Measurements from ENCODE around the gene DENND1A. TPM values are rescaled to one million over a fixed set of nuclear protein-coding genes. Genes with fewer than 3 reads are reported as not detected.

Gene DENND1A
- total RNA-seq, 3 donors from 2014 or later = 18.4 to 21.3 (median 20.1) TPM

DNA sequence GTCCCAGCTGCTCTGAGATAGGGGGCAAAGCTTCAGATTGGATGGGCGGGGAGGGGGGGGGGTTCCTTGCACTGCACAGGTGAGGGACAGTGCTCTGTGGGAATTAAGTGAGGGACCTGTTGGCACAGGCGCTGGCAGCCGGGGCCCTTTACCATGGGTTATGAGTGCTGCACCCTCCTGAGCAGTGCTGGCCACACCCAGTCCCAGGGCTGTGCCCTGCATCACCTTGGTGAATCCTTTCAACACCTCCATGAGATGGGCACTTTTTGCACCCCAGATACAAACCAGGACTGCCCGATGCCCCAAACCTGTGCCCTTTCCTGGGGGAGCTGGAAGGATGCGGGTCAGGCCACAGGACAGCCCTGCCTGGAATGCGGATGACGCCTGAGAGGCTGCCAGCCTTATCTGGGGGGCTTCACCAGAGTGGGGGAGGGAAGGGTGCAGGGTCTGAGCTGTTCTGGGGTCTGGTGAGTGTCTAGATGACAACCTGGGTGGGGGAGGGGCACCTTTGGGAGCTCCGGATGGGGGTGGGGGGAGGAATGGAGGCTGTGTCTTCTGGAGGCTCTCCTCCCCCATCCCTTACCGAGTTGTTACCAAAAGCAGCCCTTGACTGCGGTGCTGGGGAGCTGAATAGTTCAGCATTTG lies 568.7 kb downstream of the DENND1A start:
- no peak for TF ChIP-seq CTCF (IDR thresholded peaks at IDR 0.05)
- H3K27me3 ChIP-seq = no peaks in the 10 kb centered on the region
- no peaks in the 10 kb centered on the region for H3K9me3 ChIP-seq
- no peak for DNase-seq (ENCODE audit: low spot score in 2 of 2)
- no peak overlapping the region for H3K4me3 ChIP-seq
- intact Hi-C loops (cut with DNase I; ENCODE audit: low total_unique reads) = loop anchor here (10.0 kb wide), 1 partner anchor 1336 kb away; no protein-coding TSS in a partner anchor
- H3K4me1 ChIP-seq = no peaks in the 10 kb centered on the region
- H3K36me3 ChIP-seq = no peaks in the 10 kb centered on the region
- no peak overlapping the region for H3K27ac ChIP-seq

- intact Hi-C loops (cut with DNase I; ENCODE audit: low total_unique reads) = loop anchor here (10.0 kb wide), 1 partner anchor 1336 kb away; no protein-coding TSS in a partner anchor
- Histone ChIP-seq H3K27ac (no peak overlapping the region), H3K9me3 (no peaks in the 10 kb centered on the region), H3K4me1 (no peaks in the 10 kb centered on the region), H3K36me3 (no peaks in the 10 kb centered on the region), H3K4me3 (no peak overlapping the region), H3K27me3 (no peaks in the 10 kb centered on the region)
- no peak for DNase-seq (ENCODE audit: low spot score in 2 of 2)
- TF ChIP-seq POLR2A (IDR thresholded peaks at IDR 0.05) = no peak
- no peak for TF ChIP-seq POLR2AphosphoS5 (IDR thresholded peaks at IDR 0.05)
- no peak for TF ChIP-seq CTCF (IDR thresholded peaks at IDR 0.05)
These were observed 569.5 kb downstream of the DENND1A start for GRCh38 chr9:123360161-123361085.

- intact Hi-C loops (cut with DNase I; ENCODE audit: low total_unique reads) = no loop called here
- no peak overlapping the region for H3K4me3 ChIP-seq
- no peaks in the 10 kb centered on the region for H3K9me3 ChIP-seq
- H3K27ac ChIP-seq = no peak overlapping the region
- H3K27me3 ChIP-seq = no peaks in the 10 kb centered on the region
- H3K36me3 ChIP-seq = no peaks in the 10 kb centered on the region
- no peak for DNase-seq (ENCODE audit: low spot score in 2 of 2)
- no peaks in the 10 kb centered on the region for H3K4me1 ChIP-seq
- TF ChIP-seq POLR2A (IDR thresholded peaks at IDR 0.05) (no peak), CTCF (IDR thresholded peaks at IDR 0.05) (no peak), POLR2AphosphoS5 (IDR thresholded peaks at IDR 0.05) (no peak)
These were observed 570.4 kb downstream of the DENND1A start for GRCh38 chr9:123359546-123359945.

GRCh38 chr9:123359106-123359505 lies 570.8 kb downstream of the DENND1A start:
- Histone ChIP-seq H3K4me1 (no peaks in the 10 kb centered on the region), H3K27me3 (no peaks in the 10 kb centered on the region), H3K27ac (no peak overlapping the region), H3K4me3 (no peak overlapping the region), H3K9me3 (no peaks in the 10 kb centered on the region), H3K36me3 (no peaks in the 10 kb centered on the region)
- TF ChIP-seq CTCF (IDR thresholded peaks at IDR 0.05) = no peak
- TF ChIP-seq POLR2A (IDR thresholded peaks at IDR 0.05) = no peak
- TF ChIP-seq POLR2AphosphoS5 (IDR thresholded peaks at IDR 0.05) = no peak
- intact Hi-C loops (cut with DNase I; ENCODE audit: low total_unique reads) = no loop called here
- no peak for DNase-seq (ENCODE audit: low spot score in 2 of 2)
